GM21367 (cell line): Measurements from ENCODE around the gene PYGO2.
"Not testable (repeated sequence)": the region's sequence is repeated elsewhere in the genome, so short reads cannot be mapped to it uniquely, and the experiment has no call there.

Experiments
- ATAC-seq: cut with Tn5 transposase; IDR thresholded peaks from one replicate; pipeline ENCODE4 v1.9.1; 2021; ENCODE audit not compliant: unreplicated experiment

The PYGO2 gene

DNA sequence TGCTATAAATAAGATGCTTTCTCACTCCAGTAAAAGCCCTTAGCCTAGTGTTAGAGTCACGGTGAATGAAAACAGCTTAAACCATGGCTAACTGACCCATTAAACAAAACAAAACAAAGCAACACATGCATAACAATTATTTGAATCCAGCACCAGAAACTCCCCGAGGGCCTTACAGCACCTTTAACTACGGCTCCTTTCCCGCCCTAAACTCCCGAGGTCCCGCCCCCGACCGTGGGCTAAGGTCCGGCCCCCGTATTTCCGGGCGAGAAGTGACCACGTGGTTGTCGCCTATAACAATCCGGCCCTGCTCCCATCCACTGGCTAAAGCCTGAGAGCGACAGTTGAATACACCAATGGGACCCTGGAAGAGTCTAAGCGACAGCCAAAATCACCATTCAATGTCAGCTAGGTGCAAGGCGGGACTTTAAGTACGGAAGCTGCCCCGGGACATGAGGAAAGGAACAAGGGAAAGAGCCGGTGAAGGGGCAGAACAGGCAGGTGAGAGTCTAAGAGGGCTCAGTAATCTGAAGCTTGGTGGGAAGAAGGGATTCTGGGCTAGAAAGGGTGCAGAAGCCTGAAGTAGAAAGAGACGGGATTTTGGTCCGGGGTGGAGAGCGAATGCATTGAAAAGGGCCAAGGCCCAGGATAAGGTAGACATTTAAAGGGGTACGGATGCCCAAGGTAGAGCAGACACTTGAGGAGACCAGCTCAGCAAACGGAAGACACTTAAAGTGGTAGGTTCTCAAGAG, 21.5 kb upstream of the PYGO2 start, which contains the start of gene FLAD1:
Gene FLAD1, plus strand, starts transcription at position 448 of the 752 bp plus-strand sequence. CDS start 351 bp downstream, outside the sequence.
- ATAC-seq = peak; percentile 92

DNA sequence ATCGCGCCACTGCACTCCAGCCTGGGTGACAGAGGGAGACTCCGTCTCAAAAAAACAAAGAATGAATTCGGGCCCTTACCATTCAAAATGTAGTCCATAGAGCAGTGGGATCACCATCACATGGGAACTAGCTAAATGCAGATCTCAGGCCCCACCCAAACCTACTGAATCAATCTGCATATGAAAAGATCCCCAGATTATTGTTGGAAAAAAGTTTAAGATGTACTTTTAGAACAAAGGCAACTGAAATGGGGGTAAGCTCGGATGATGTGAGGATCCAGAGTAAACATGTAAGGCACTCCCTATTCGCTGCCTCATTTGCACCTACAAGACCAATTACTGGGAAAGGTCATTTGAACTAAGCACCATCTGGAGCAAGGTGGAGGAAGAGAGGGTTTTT, 20.8 kb upstream of the PYGO2 start:
- no peak for ATAC-seq

DNA sequence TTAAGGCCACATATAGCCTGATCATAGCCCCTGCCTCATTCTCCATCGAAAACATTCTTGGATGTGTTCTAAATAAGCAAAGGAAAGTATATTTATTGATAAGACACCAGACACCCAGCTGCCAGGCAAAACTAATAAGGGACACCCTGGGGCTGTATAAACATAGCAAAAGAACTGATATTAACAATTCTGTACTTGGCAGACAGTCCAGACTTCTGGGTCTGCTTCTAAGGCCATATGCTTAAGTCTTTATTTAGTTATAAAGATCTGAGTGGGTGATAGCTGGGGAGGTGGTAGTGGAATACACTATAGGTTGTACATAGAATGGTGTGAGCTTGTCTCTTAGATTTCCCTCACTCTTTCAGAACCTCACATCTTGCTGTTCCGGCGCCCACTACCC, 16.8 kb upstream of the PYGO2 start:
- ATAC-seq = no peak

DNA sequence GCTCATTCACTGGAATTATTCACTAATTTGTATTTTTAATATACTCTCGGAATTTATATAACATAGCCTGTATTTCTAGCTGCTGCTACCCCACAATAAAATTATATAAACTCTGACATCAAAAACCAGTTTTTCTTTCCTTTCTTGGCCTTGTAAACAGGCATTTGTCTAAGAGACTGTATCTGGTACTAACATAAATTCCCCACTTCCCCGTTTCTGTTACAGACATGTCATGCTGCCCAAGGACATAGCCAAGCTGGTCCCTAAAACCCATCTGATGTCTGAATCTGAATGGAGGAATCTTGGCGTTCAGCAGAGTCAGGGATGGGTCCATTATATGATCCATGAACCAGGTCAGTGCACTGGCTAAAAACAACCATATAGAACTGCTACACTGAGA, 16.2 kb upstream of the PYGO2 start:
- not testable (repeated sequence) for ATAC-seq

DNA sequence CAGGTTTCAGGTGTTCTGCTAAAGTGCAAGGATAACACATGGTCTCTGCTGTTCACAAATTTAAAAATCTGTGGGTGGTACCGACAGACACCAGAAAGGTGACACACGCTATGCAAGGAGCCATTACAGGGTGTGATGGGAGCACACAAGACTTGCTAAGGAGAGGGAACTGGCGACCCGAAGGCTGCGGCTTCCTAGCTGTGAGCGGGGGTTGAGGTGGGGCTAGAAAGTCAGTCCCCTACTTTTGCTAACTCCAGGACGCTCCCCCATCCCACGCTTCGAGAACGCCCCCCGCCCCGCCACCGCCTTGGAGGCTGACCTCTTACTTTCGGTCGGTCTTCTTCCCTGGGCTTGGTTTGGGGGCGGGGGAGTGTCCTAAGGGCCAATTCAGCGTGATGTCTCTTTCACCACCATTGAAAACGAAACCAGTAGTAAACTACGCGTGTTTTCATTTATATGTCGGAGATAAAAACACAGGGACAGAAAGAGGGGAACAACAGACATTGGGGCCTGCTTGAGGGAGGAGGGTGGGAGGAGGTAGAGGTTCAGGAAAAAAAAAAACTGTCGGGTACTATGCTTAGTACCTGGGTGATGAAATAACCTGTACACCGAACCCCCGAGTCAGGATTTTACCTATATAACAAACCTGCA, 14.0 kb upstream of the PYGO2 start:
- ATAC-seq = no peak

DNA sequence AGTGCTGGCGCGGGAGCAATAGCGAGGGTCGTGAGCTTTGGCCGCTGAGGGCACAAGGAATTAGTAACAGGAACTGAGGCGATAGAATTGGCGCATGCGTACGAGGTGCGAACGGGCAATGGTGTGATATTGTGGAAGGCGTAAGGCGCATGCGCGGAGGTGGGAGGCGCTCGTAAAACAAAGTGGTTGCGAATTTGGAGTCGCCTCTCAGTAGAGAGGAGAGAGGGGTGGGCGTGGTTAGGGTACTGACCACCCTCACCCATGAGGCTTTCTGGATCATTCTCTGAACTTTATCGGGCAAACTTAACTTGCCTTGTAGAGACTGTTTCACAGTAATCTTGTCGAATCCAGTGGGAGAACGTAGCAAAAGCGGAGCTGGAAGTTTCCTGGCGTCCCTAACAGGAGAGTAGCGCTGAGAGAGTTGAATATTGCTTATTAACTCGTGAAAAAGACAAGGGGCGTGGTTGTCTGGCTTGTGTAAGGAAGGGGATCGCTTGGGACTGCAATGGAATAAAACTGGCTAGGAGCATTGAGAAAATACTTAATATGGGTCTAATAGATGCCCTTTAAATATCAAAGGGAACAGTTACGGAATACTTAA, 13.3 kb upstream of the PYGO2 start:
- ATAC-seq = peak; percentile 34

DNA sequence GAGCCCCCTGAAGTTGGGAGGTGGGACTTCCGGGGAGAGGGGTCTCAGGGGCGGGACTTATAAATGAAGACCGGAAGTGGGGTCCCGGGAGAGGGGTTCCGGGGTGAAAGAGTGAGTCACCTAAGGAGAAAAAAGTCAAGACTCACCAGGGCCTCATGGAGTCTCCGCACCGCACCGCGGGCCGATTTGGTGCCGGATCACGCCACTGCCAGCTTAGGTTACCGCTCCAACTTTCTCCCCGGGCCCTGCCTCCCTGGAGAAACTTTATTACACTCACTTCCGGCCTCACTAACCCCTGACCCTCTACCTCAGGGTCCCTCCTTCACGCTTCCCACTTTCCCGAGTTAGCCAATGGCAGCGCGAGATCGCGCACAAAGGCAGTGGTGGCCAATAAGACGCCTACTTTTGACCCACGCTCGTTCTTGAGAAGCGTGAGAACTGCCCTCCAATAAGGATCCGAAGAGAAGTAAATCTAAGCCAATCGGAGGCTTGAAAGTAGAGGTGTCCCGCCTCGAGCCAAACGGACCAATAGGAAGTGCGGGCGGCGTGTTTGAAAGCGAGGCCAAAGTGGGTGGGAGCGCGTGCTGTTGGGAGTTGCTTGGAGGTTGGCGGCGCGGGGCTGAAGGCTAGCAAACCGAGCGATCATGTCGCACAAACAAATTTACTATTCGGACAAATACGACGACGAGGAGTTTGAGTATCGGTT, 12.7 kb upstream of the PYGO2 start, which contains the start of gene CKS1B:
Gene CKS1B, plus strand, starts transcription at position 580 of the 706 bp plus-strand sequence. Its CDS starts 65 bp downstream, at position 645.
- peak; percentile 72 for ATAC-seq

DNA sequence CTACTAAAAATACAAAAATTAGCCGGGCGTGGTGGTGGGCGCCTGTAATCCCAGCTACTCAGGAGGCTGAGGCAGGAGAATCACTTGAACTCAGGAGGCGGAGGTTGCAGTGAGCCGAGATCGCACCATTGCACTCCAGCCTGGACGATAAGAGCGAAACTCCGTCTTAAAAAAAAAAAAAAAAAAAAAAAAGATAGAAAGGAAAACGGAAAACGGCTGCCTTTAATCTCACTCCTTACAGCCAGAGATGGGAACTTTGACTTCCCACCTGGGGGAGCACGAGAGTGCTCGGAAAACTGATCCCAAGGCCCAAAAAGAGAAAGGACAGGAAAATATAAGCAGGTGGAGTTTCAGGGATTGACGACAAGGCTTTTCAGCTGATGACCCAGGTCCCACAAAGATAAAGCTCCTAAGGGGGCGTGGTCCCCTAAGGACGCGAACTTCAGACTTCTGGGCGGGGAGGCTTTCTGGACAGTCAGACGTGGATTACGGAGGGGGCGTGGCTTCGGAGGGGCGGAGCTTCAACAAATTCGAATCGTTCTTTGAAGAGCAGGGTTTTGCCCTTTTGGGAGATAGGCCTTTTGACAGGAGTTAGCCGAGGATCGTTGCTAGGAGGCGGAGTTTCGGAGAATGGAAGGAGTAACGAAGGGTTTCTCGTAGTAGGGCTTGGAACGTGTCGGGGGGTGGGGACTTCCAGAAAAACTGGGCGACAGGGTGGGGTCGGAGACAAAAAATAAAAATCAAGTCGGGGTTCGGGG, 11.9 kb upstream of the PYGO2 start:
- peak; percentile 10 for ATAC-seq

DNA sequence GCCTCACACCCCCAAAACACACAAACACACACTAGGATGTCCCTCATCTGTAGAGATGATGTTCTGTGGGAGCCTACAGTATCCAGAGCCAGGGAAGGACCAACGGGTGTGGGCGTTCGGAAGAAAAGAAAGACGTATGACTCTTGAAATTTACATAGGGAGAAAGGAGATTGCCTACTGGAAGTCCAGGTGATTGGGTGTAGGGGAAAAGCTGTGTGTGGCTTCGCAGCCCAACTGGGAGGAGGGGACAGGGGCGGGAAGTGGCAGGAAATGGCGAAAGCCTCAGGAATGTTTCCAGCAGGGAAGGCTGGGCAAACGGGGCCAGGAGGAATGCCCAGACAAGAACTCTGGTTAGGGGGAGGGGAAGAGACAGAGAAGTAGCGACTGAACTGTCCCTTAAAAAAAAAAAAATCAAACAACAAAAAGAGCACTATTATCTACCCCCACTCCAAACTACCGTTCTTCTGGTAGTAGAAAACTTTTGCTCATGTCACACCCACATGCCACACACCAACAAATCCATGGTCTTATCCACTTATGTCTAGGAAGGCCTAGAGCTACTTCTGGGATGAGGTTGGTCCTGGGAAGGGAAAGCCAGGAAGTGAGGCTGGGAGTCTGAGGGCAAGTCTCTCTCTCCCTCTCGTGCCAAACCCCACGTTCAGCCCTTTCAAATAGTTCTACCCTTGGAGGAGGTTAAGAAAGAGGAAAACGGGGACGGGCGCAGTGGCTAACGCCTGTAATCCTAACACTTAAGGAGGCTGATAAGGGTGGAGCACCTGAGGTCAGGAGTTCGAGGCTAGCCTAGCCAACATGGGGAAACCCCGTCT, 11.1 kb upstream of the PYGO2 start:
- no peak for ATAC-seq

DNA sequence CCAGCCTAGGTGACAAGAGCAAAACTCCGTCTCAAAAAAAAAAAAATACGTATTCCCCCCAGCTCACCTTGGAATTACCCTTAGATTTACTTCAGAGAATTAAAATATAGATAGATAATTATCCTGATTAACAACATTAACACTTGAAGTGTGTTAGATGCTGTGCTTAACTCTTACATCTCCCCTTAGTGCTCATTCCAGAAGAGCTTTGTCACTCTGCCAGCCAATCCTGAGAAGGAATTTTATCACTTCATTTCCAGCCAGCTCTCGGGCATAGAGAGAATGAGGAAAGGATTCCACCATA, 10.6 kb upstream of the PYGO2 start:
- no peak for ATAC-seq

DNA sequence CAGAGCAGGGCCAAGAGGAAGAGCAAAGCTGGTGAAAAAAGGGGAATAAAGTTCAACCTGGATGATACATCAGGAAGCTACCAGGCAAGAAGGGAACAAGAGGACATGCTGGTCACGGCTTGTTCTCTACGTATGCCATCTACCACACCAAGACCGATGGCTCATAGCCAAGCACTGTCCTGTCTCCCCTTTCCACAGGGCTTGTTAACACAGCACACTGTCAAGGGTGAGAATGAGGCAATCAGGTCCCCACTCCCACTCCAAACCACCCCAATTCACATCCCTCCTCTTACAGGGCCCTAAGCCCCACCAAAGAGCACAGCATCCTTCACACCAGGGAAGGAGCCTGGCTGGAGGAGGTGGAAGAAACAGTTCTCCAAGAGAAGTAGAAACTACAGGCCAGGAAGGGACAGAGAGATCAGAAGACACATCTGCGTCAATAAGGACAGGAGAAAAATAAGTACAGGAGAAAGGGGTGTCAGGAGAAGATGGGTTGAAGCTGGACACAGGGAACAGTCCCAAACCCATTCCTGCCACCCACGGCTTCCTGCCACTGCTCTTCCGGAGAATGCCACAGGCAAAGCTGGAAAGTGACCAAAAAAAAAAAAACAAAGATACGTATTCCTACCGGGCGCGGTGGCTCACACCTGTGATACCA, 9.9 kb upstream of the PYGO2 start:
- ATAC-seq = no peak

DNA sequence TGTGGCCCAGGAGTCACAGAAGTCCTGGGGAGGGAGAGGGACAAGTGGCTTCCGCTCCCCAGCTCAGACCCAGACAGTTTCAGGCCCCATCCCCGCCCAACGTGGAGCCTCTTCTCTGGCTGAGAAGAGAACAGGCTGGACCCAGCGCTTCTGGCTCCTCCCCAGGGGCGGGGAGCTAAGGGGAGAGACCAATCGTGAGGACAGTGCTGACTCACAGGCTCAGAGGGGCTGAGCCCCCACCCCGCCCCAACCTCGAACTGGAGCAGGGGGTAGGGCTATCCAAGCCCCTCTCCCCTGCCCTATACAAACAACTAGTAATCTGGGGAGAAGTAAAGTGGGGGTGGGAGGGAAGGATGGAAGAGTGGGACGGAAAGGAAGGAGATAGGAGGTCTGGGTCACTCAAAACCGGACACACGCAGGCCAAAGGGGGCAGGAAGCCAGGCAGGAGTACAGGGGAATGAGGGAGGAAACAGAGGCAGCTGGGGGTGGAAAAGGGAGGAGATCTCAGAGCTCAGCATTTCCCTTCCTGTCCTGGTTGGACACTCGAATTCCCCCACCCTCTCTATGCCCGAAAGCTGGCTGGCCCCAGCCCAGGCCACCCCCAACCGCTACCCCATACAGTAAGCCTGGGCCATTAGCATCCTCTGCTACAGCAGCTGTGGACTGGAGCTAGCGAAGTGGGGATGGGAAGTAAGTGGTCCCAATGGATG, 9.2 kb upstream of the PYGO2 start, which contains the start of gene SHC1:
Gene SHC1, minus strand, starts transcription at position 117 of the 710 bp plus-strand sequence. CDS start 221 bp downstream, outside the sequence.
- ATAC-seq = no peak

DNA sequence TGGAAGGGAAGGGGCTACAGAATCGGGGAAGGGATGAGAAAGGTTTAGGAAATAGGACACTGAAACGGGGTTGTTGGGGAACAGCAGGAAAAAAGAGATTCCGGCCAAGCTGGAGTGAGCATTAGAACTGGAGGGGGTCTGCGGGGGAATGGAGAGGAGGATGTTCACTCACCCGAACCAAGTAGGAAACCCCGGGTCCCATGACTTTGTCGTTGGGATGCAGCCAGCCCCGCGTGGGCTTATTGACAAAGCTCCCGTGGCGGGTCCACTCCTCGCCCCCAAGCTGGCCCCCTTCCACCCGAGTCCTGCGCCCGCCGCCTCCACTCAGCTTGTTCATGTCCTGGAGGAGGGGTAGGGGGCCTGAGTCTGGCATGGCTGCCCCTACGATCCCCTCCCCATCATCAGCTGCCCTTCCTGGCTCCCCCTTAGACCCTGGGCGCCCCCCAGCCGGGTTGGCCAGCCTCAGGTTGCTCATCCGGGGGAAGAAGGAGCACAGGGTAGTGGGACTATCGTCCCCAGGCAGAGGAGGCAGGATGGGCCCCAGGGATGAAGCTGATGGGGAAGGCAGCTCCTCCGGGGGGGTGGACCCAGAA, 8.4 kb upstream of the PYGO2 start:
- ATAC-seq = no peak

DNA sequence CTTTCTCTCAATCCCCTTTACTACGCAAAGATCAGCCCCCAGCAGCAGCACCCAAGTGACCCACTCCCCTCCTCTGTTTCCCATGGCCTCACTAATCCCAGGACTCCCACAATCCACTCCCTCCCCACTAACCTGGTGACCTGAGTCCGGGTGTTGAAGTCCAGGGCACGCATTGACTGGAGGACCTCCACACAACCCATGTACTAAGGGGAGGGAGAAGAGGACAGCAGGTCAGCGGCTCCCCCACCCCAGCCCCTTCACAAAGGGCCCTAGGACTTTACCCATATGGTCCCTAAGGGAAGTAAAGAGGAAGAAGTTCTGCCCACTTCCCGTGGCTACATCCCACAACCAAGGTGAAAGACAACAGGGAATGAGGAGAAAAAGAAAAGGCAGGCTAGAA, 7.7 kb upstream of the PYGO2 start:
- no peak for ATAC-seq

DNA sequence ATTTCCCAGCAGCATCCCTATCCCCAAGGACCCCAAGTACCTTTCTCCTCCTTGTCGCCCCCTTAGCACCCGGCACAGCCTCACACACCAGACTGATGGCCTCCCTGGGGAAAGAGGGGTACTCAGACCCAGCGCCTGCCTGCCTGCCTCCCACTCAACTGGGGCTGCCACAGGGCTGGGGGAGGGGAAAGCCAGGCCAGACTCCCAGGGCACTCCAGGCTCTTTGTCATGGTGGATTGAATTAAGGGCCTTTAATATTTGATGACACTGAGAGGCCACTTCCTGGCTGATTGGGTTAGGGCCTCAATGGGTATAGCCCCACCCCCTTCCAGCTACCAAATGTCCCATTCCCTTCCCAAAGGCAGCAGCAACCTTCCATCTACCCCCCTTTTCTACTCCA, 7.1 kb upstream of the PYGO2 start:
- no peak for ATAC-seq

DNA sequence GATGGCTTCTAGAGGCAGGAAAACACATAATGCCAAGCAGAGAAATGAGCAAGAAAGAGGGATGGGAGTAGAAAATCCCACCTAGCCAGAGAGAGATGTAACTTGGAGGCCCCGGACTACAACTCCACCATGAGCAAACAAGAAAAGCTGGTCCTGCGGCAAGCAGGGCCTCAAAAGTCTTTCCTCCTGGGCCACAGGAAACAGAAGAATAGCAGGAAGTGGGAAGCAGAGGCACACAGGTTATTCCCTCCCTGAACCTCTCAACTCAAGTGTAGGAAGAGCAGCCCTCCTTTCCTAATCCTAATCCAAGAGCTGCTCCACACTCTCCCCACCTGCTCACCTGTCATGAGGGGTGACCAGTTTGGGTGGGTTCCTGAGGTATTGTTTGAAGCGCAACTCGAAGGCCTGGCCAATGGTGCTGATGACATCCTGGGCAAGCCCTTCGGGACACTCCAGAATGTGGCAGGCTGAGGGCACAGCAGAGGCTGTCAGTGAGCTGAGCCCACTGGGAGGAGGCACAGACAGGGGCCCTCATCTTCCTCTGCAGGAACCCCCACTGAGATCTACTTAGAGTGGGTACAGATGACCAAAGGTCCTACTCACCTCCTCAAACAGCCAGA, 5.9 kb upstream of the PYGO2 start:
- no peak for ATAC-seq

DNA sequence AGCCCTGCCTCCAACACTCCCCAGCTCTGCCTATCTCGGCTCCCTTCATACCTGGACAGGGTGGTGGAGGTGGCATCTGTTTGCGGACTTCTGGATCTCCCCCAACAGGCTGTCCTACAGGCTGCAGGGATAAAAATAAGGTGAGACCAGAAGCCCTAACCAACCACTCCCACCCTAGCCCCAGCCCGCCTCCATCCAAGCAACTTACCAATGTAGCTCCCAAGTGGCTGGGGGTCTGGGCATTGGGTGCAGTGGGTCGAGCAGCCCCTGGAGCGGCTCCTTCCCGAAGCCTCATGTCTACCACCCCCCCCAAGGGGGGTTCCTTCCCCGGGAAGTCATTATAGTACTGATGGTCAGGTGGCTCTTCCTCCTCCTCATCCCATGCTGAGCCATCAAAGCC, 4.5 kb upstream of the PYGO2 start:
- no peak for ATAC-seq

DNA sequence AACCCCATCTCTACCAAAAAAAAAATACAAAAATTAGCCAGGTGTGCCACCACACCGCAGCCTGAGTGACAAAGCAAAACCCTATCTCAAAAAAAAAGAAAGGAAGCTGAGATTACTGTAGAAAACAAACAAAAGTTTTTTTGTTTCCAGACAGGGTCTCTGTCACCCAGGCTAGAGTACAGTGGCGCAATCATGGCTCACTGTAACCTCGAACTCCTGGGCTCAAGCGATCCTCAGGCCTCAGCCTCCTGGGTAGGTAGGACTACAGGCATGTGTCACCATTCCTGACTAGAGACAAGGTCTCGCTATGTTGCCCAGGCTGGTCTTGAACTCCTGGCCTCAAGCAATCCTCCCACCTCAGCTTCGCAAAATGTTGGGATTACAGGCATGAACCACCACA, 2.8 kb upstream of the PYGO2 start:
- ATAC-seq = no peak
